Upper lobe of right lung (tissue), 1 donor: ENCODE measurements around the gene TNFRSF14. TPM values are rescaled to one million over a fixed set of nuclear protein-coding genes. Genes with fewer than 3 reads are reported as not detected.

Source experiments
- ATAC-seq: fragments of 200-7000 bp; cut with Tn5 transposase; one replicate; pipeline ENCODE4 v1.9.1; 2020; ENCODE audit warnings: mild to moderate bottlenecking, moderate library complexity
- DNase-seq: peaks from one replicate; pipeline ENCODE4 v3.0.0-alpha.2; 2020
- H3K27ac ChIP-seq: fragments of 200-600 bp; one replicate; pipeline ENCODE4 v1.8.0; 2022
- H3K27me3 ChIP-seq: fragments of 200-600 bp; one replicate; pipeline ENCODE4 v1.8.0; 2022; ENCODE audit warnings: mild to moderate bottlenecking
- H3K36me3 ChIP-seq: fragments of 200-600 bp; one replicate; pipeline ENCODE4 v1.8.0; 2022
- H3K4me1 ChIP-seq: fragments of 200-600 bp; one replicate; pipeline ENCODE4 v1.8.0; 2022
- H3K4me3 ChIP-seq: fragments of 200-600 bp; one replicate; pipeline ENCODE4 v1.8.0; 2022; ENCODE audit warnings: mild to moderate bottlenecking
- H3K9me3 ChIP-seq: fragments of 200-600 bp; one replicate; pipeline ENCODE4 v1.8.0; 2022
- intact Hi-C: fragments of 100-400 bp; cut with DNase I; formaldehyde crosslinking; loops from one replicate; pipeline ENCODE4 v1.11.0; 2022
- total RNA-seq: library from RNA; stranded (reverse); fragmentation: NEBNext Ultra II Directional; extraction: Animal tissue kit (Norgen Biotek cat#: 25700); gene quantifications from one replicate; pipeline ENCODE4 v1.2.1, GENCODE V29; 2021
- TF ChIP-seq, protein P1 (sequence below): fragments of 200-600 bp; IDR thresholded peaks from one replicate; pipeline ENCODE4 v1.8.0; 2022; ENCODE audit warnings: antibody characterized with exemption
- donor health status: DM: no; HTN: yes; CAD: no; lungs with severe emphysema.

The TNFRSF14 gene
- total RNA-seq, 1 donor from 2014 or later = 133 TPM

DNA sequence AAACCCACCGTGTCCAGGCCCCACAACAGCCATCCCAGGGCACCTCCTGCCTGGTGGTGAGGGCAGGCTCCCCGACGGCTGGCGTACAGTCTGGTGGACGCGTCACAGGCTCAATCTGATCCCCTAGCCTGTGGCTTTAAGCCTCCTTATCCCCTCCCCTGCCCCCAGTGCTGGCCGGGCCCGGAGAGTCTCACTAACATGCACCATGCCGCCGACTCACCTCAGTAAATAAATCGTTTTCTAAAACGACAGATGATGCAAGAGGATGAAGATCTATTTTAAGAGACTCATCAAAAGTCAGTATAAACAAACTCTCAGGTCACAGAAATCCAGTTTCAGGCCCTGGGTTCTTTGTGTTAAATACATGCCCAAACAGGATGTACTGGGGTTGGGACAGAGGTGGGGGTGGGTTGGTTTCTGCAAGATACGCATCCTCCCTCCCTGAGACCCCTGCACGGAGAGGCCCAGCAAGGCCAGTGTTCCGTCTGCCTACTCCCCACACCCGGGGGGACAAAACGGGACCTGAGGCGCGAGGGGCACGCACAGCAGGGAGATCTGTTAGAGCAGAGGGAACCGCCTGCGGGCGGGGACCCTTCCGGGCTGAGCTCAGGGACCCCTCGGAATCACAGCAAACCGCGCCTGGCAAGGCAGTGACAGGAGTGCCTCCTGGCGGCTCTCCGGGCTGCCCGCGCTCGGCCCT, 32.8 kb upstream of the TNFRSF14 start:
- Histone ChIP-seq H3K9me3 (no peaks in the 10 kb centered on the region), H3K4me1 (peaks cover 35% of the 10 kb centered on the region), H3K27ac (no peak overlapping the region), H3K36me3 (peaks cover 32% of the 10 kb centered on the region), H3K4me3 (peak overlapping the region; percentile 10), H3K27me3 (no peaks in the 10 kb centered on the region)
- DNase-seq (no peak), ATAC-seq (no peak)
- TF ChIP-seq, protein P1, sequence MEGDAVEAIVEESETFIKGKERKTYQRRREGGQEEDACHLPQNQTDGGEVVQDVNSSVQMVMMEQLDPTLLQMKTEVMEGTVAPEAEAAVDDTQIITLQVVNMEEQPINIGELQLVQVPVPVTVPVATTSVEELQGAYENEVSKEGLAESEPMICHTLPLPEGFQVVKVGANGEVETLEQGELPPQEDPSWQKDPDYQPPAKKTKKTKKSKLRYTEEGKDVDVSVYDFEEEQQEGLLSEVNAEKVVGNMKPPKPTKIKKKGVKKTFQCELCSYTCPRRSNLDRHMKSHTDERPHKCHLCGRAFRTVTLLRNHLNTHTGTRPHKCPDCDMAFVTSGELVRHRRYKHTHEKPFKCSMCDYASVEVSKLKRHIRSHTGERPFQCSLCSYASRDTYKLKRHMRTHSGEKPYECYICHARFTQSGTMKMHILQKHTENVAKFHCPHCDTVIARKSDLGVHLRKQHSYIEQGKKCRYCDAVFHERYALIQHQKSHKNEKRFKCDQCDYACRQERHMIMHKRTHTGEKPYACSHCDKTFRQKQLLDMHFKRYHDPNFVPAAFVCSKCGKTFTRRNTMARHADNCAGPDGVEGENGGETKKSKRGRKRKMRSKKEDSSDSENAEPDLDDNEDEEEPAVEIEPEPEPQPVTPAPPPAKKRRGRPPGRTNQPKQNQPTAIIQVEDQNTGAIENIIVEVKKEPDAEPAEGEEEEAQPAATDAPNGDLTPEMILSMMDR = no peak
- intact Hi-C loops = no loop called here

DNA sequence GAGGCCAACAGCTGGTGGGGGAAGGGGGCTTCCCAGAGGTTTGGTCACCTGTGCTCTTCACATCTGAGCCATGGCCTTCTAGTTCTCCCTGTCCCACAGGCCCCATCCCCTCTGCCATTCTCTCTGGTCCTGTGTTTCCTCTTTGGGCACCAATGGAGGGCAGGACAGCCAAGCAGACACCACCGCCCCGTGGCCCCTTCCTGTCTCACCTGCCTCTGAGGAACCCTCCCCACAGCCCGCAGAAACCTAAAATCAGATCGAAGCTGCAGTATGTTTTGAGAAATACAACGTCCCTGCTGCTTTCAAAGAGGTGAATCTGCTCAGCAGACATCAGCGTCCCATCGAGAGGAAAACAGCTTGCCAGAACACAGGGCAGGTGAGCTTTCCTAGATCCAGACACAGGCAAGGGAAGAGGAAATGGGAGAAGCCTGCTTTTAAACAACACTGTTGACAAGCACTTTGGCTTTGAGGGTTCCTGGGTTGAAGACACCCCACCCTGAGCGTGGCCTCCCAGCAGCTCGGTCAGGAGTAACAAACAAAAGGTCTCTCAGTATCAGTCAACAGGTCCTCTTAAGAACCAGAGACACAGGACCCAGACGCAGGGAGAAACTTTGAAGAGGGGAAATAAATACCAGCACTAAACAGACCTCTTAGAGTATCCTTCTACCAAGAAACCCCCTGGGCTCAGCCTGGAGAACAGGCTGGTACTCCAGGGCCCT, 32.1 kb upstream of the TNFRSF14 start:
- peaks cover 41% of the 10 kb centered on the region for H3K4me1 ChIP-seq

DNA sequence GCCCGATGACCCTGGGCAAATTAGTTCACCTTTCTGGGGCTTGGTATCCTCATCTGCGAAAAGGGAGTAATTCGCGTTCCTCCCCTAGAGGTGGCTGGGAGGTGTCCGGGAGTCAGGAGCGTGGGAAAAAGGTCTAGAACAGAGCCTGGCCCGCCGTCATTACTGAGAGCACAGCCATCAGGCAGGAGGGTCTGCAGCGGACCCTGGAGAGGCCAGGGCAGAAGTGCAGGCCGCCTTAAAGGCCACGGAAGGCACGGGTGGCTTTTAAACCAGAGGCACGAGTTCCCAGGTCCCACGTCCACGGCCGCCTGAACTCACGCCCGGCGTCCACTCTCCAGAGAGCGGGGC, 30.6 kb upstream of the TNFRSF14 start:
- H3K4me3 ChIP-seq = peak overlapping the region; percentile 95
- intact Hi-C loops = no loop called here
- H3K27ac ChIP-seq = peak overlapping the region; percentile 66
- H3K27me3 ChIP-seq = peaks cover 4% of the 10 kb centered on the region
- TF ChIP-seq, protein P1 = no peak
- ATAC-seq (no peak), DNase-seq (no peak)
- no peaks in the 10 kb centered on the region for H3K9me3 ChIP-seq
- H3K36me3 ChIP-seq = peaks cover 11% of the 10 kb centered on the region
- H3K4me1 ChIP-seq = peaks cover 51% of the 10 kb centered on the region

More for the DNA sequence above, 32.1 kb upstream of the TNFRSF14 start:
- no peaks in the 10 kb centered on the region for H3K27me3 ChIP-seq
- no peak for DNase-seq
- TF ChIP-seq, protein P1 = no peak
- H3K27ac ChIP-seq = no peak overlapping the region
- no peak for ATAC-seq
- intact Hi-C loops = no loop called here
- peak overlapping the region; percentile 10 for H3K4me3 ChIP-seq
- H3K9me3 ChIP-seq = no peaks in the 10 kb centered on the region
- H3K36me3 ChIP-seq = peaks cover 25% of the 10 kb centered on the region

DNA sequence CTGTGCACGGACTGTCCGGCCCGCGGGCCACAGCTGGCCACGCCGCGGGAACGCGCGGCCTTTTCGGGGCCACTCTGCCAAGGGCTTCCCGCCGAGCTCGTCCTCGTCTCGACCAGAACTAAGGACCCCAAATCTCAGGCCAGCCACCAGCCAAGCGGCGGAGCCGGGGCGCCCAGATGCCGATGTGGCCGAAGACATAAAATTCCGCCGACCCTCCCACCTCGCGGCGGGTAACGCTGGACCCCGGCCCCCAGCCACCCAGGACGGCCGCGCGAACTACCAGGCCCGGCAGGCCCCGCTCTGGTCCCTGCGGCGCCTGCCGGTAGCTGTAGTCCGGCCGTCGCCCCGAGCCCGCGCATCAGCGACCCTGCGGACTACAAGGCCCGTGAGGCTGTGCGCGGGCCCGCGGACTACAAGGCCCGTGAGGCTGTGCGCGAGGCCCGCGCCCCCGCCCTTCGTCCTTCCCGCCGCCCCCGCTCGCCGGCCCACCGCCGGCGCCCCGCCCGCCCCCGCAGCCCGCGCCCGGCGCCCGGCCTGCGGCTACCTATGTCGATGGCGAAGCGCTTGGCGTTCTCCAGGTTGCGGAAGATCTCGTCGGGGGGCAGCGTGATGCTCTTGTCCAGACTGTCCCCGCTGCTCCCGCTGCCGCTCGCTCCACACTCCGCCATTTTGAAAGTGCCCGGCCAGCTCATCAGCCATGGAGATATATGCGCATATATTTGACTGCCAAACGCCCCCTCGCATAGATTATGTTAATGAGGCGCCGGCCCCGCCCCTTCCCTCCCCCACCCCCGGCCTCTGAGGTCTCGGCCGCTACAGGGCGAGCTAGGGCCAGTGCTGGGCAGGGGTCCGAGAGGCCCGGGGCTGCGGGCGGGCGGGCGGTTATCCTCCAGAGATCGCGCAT, 30.0 kb upstream of the TNFRSF14 start, which contains the start of gene PANK4:
PANK4 (minus strand) TSS at position 677 of the 904 bp plus-strand sequence; CDS start at position 668, 9 bp downstream.
- peak within 1 kb of the TSS; percentile 75 for H3K27ac ChIP-seq
- H3K4me3 ChIP-seq = peak within 1 kb of the TSS; percentile 95
- peaks cover 10% of the 10 kb centered on the region for H3K27me3 ChIP-seq
- ATAC-seq (peak; percentile 94), DNase-seq (peak; percentile 97)
- TF ChIP-seq, protein P1 = no peak
- intact Hi-C loops = no loop called here
- H3K4me1 ChIP-seq = peaks cover 56% of the 10 kb centered on the region
- peaks cover 5% of the 10 kb centered on the region for H3K36me3 ChIP-seq
- H3K9me3 ChIP-seq = no peaks in the 10 kb centered on the region

DNA sequence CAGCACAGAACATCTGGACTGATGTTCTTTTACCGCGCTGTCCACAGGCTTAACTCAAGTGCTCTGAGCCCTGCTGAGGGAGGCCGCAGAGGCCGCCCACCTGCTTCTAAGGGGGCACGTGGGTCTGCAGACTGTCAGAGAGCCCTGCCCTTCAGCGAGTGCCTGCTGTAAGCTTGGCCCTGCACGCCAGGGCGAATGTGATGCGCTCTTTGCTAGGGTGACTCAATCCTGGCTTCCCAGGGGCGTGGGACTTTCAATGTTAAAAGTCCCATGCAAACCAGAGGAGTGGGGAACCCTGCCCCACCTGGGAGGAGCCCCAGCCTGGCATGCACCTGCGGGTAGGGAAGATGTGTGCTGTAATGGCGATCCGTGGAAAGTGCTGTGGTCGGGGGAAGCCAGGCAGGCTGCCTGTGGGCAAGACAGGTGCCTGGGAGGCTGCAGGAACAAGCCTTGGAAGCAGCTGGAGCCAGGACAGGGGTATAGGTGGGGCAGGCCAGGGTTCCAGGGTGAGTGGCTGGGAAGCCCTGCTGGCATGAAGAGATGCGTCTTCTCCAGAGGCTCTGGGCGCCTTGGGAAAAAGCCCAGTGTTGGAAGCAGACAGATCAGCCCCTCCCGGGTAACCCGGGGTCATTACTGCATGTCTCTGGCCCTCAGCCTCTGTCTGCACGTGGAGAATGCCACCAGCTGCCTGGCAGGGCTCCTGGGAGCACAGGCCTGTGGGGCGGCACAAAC, 29.2 kb upstream of the TNFRSF14 start:
- TF ChIP-seq, protein P1 = no peak
- Histone ChIP-seq H3K36me3 (no peaks in the 10 kb centered on the region), H3K27me3 (peaks cover 14% of the 10 kb centered on the region), H3K4me1 (peaks cover 56% of the 10 kb centered on the region), H3K27ac (peak overlapping the region; percentile 75), H3K4me3 (peak overlapping the region; percentile 95), H3K9me3 (no peaks in the 10 kb centered on the region)
- DNase-seq (no peak), ATAC-seq (peak; percentile 0)
- intact Hi-C loops = no loop called here
